ENCODE measurements around the gene SCNN1A.

DNA sequence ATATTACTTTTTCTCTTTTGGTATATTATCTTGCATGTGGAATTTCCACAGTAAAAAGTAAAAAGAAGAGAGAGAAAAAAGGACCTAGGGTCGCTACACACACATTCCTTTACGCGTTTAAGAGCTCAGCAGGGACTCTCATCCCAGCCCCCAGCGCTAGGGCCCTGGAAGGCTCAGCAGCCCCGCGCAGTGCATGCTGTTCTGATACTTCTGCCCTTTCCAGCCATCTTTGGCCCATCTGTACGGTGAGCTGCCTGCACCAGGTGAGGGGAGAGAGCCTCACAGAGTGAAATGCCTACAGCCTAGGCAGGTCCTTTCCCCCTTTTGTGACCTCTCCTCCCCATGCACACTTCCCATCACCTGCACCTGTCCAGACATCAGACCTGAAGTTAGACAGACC, 7.0 kb upstream of the SCNN1A start:
- TF ChIP-seq, protein P1, sequence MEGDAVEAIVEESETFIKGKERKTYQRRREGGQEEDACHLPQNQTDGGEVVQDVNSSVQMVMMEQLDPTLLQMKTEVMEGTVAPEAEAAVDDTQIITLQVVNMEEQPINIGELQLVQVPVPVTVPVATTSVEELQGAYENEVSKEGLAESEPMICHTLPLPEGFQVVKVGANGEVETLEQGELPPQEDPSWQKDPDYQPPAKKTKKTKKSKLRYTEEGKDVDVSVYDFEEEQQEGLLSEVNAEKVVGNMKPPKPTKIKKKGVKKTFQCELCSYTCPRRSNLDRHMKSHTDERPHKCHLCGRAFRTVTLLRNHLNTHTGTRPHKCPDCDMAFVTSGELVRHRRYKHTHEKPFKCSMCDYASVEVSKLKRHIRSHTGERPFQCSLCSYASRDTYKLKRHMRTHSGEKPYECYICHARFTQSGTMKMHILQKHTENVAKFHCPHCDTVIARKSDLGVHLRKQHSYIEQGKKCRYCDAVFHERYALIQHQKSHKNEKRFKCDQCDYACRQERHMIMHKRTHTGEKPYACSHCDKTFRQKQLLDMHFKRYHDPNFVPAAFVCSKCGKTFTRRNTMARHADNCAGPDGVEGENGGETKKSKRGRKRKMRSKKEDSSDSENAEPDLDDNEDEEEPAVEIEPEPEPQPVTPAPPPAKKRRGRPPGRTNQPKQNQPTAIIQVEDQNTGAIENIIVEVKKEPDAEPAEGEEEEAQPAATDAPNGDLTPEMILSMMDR (IDR thresholded peaks at IDR 0.05), result no peak
- TF ChIP-seq EP300 (IDR thresholded peaks at IDR 0.05) (no peak), POLR2A (IDR thresholded peaks at IDR 0.05; ENCODE audit: low read depth) (no peak)

All from esophagus muscularis mucosa (tissue), 4 donors.